ENCODE results near the gene NECAB2. TPM values are rescaled to one million over a fixed set of nuclear protein-coding genes. Genes with fewer than 3 reads are reported as not detected.
"Not testable (repeated sequence)": the region's sequence is repeated elsewhere in the genome, so short reads cannot be mapped to it uniquely, and the experiment has no call there.

The NECAB2 gene
- total RNA-seq, 6 experiments from 2014 or later, result 0.40 TPM; not detected in 5

GRCh38 chr16:83946781-83947566 lies 21.1 kb upstream of the NECAB2 start:
- Mint-ChIP-seq H3K4me3 (no peak overlapping the region), H3K9me3 (peaks cover 7% of the 10 kb centered on the region), H3K27me3 (ENCODE audit: insufficient read depth) (peaks cover 20% of the 10 kb centered on the region), H3K27ac (no peak overlapping the region), H3K4me1 (ENCODE audit: low read depth) (no peaks in the 10 kb centered on the region), H3K36me3 (ENCODE audit: low read depth) (no peaks in the 10 kb centered on the region)
- DNase-seq, result no peak
- TF ChIP-seq, protein P1, sequence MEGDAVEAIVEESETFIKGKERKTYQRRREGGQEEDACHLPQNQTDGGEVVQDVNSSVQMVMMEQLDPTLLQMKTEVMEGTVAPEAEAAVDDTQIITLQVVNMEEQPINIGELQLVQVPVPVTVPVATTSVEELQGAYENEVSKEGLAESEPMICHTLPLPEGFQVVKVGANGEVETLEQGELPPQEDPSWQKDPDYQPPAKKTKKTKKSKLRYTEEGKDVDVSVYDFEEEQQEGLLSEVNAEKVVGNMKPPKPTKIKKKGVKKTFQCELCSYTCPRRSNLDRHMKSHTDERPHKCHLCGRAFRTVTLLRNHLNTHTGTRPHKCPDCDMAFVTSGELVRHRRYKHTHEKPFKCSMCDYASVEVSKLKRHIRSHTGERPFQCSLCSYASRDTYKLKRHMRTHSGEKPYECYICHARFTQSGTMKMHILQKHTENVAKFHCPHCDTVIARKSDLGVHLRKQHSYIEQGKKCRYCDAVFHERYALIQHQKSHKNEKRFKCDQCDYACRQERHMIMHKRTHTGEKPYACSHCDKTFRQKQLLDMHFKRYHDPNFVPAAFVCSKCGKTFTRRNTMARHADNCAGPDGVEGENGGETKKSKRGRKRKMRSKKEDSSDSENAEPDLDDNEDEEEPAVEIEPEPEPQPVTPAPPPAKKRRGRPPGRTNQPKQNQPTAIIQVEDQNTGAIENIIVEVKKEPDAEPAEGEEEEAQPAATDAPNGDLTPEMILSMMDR (IDR thresholded peaks at IDR 0.05), result no peak

GRCh38 chr16:83947642-83948234 lies 20.3 kb upstream of the NECAB2 start:
- DNase-seq, result no peak
- H3K9me3 Mint-ChIP-seq, result peaks cover 7% of the 10 kb centered on the region
- H3K27me3 Mint-ChIP-seq (ENCODE audit: insufficient read depth), result peaks cover 20% of the 10 kb centered on the region
- H3K4me3 Mint-ChIP-seq, result no peak overlapping the region
- TF ChIP-seq, protein P1 (IDR thresholded peaks at IDR 0.05), result no peak
- no peak overlapping the region for H3K27ac Mint-ChIP-seq
- no peaks in the 10 kb centered on the region for H3K36me3 Mint-ChIP-seq (ENCODE audit: low read depth)
- H3K4me1 Mint-ChIP-seq (ENCODE audit: low read depth), result no peaks in the 10 kb centered on the region

DNA sequence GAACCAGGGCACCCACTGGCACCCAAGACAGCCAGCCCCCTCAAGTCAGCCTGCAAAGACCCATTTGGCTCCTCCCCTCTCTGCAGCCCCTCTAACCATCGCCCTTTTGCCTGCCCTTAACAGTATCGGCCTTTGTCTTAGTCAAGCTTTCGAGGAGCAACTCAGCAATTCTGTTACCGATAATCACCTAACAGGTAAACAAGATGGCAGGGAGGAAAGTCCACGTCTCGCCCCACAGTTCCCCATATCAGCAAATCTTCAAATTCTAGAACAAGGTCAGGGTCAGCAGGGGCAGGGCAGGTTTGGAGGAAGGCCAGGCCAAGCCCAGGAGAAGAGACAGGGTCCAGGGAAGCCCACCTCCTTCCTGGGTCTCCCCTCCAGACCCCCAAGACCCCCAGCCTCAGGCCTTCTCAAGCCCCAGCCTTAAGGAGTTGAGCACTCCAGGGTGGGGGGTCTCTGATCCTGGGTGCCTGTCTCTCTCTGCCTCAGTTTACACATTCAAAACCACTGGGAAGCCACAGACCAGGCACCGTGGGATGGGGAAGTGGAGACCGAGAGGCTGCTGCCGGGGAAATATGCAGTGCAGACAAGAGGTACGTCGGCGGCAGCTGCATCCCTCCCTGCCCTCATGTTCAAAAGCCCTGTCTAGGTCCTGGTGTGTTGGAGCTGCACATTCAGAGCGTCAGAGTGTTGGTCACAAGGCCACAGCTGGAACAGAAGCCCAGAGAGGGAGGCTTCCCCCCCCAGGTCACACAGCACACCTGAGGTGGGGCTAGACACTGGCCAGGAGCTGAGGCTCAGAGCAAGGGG lies 18.9 kb upstream of the NECAB2 start:
- Mint-ChIP-seq H3K27ac (no peak overlapping the region), H3K9me3 (peaks cover 7% of the 10 kb centered on the region), H3K4me3 (no peak overlapping the region), H3K36me3 (ENCODE audit: low read depth) (no peaks in the 10 kb centered on the region), H3K4me1 (ENCODE audit: low read depth) (peaks cover 5% of the 10 kb centered on the region), H3K27me3 (ENCODE audit: insufficient read depth) (peaks cover 16% of the 10 kb centered on the region)
- TF ChIP-seq, protein P1 (IDR thresholded peaks at IDR 0.05), result no peak
- DNase-seq, result no peak

GRCh38 chr16:83949724-83950001 lies 18.4 kb upstream of the NECAB2 start:
- no peak for DNase-seq
- H3K36me3 Mint-ChIP-seq (ENCODE audit: low read depth), result no peaks in the 10 kb centered on the region
- peaks cover 7% of the 10 kb centered on the region for H3K9me3 Mint-ChIP-seq
- H3K27ac Mint-ChIP-seq, result no peak overlapping the region
- H3K4me3 Mint-ChIP-seq, result no peak overlapping the region
- peaks cover 14% of the 10 kb centered on the region for H3K27me3 Mint-ChIP-seq (ENCODE audit: insufficient read depth)
- TF ChIP-seq, protein P1 (IDR thresholded peaks at IDR 0.05), result no peak
- peaks cover 11% of the 10 kb centered on the region for H3K4me1 Mint-ChIP-seq (ENCODE audit: low read depth)

DNA sequence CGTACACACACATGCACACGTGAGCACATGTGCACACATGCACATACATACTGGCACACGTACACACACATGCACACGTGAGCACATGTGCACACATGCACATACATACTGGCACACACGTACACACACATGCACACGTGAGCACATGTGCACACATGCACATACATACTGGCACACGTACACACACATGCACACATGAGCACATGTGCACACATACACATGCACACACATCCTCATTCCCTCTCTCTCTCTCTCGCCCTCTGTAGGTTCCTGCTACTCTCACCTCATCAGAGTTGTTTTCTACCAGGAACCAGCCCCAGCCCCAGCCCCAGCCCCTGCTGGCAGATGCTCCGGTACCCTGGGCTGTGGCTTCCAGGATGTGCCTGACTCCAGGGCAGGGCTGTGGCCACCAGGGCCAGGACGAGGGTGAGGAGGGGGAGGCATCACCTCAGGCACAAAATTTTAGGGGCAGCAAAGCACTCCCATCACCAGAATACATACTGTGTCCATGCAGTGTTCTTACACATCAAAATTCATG lies 17.1 kb upstream of the NECAB2 start:
- not testable (repeated sequence) for H3K36me3 Mint-ChIP-seq (ENCODE audit: low read depth); H3K27me3 Mint-ChIP-seq (ENCODE audit: insufficient read depth); H3K27ac Mint-ChIP-seq; H3K9me3 Mint-ChIP-seq; H3K4me3 Mint-ChIP-seq; DNase-seq
- H3K4me1 Mint-ChIP-seq (ENCODE audit: low read depth), result peaks cover 14% of the 10 kb centered on the region

Data from HFFc6 (cell line).